CD4-positive, CD25-positive, alpha-beta regulatory T cell (primary cell): ENCODE data around the gene TCF4. TPM values are rescaled to one million over a fixed set of nuclear protein-coding genes. Genes with fewer than 3 reads are reported as not detected.

Source experiments
- ATAC-seq, 2 donors: fragments of 150-1000 bp; cut with Tn5 transposase; one replicate each; pipeline ENCODE4 v1.10.0; 2021; ENCODE audit warnings: low read depth in 2 of 2, moderate number of reproducible peaks in 2 of 2, moderate library complexity in 1 of 2
- DNase-seq, 3 donors: peaks; one replicate each; pipeline versions ENCODE4 v3.0.0 to v3.0.0-alpha.2; 2012 to 2022; ENCODE audit warnings: mixed read lengths in 1 of 3
- H3K27ac ChIP-seq: one replicate; pipeline ENCODE4 v1.7.0; 2013; ENCODE audit warnings: mild to moderate bottlenecking, low read length; ENCODE audit not compliant: insufficient read depth, poor library complexity, severe bottlenecking
- H3K27me3 ChIP-seq: one replicate; pipeline ENCODE4 v1.7.0; 2013; ENCODE audit warnings: low read length; ENCODE audit not compliant: control insufficient read depth, insufficient read depth
- H3K36me3 ChIP-seq: one replicate; pipeline ENCODE4 v1.7.0; 2013; ENCODE audit warnings: mild to moderate bottlenecking, low read length, moderate library complexity; ENCODE audit not compliant: control insufficient read depth, insufficient read depth
- H3K4me1 ChIP-seq: 2 replicates; pipeline ENCODE4 v1.7.0; 2013; ENCODE audit warnings: mild to moderate bottlenecking, low read length; ENCODE audit not compliant: insufficient read depth, control insufficient read depth, poor library complexity, severe bottlenecking
- H3K4me3 ChIP-seq: one replicate; pipeline ENCODE4 v1.7.0; 2013; ENCODE audit warnings: low read depth, mild to moderate bottlenecking, low read length, moderate library complexity
- H3K9me3 ChIP-seq, 2 experiments: 1 replicate in 1 of 2; 2 replicates in 1 of 2; pipeline ENCODE4 v1.7.0; 2013; ENCODE audit warnings: low read length in 2 of 2, mild to moderate bottlenecking in 1 of 2, moderate library complexity in 1 of 2; ENCODE audit not compliant: control insufficient read depth in 2 of 2
- H3K27ac Mint-ChIP-seq, 3 donors: one replicate each; pipeline ENCODE4 v1.8.0; 2020 to 2022; ENCODE audit warnings: mild to moderate bottlenecking in 3 of 3, mixed read lengths in 3 of 3, moderate library complexity in 2 of 3
- H3K27me3 Mint-ChIP-seq: one replicate; pipeline ENCODE4 v1.8.0; 2022; ENCODE audit warnings: mild to moderate bottlenecking, mixed read lengths
- H3K36me3 Mint-ChIP-seq: one replicate; pipeline ENCODE4 v1.8.0; 2020; ENCODE audit warnings: mixed read lengths
- H3K4me1 Mint-ChIP-seq, 4 donors: one replicate each; pipeline ENCODE4 v1.8.0; 2020 to 2022; ENCODE audit warnings: mixed read lengths in 4 of 4, mild to moderate bottlenecking in 1 of 4
- H3K4me3 Mint-ChIP-seq, 4 donors: one replicate each; pipeline ENCODE4 v1.8.0; 2020 to 2022; ENCODE audit warnings: mild to moderate bottlenecking in 4 of 4, mixed read lengths in 4 of 4, moderate library complexity in 3 of 4
- H3K9me3 Mint-ChIP-seq, 7 donors: one replicate each; pipeline ENCODE4 v1.8.0; 2020 to 2022; ENCODE audit warnings: mixed read lengths in 7 of 7, mild to moderate bottlenecking in 3 of 7, moderate library complexity in 2 of 7
- polyA plus RNA-seq, 4 donors: library from polyadenylated mRNA; unstranded; fragments of 300-500 nt; fragmentation: Illumina TruSeq; gene quantifications; one replicate each; pipeline ENCODE4 v1.2.3, GENCODE V29; 2021
- total RNA-seq: library from RNA; stranded (reverse); gene quantifications from one replicate; pipeline ENCODE4 v1.2.3, GENCODE V29; 2022

TCF4 gene
- total and polyA plus RNA-seq, 5 donors from 2014 or later: 0.06 to 2.4 (median 0.92) TPM

DNA sequence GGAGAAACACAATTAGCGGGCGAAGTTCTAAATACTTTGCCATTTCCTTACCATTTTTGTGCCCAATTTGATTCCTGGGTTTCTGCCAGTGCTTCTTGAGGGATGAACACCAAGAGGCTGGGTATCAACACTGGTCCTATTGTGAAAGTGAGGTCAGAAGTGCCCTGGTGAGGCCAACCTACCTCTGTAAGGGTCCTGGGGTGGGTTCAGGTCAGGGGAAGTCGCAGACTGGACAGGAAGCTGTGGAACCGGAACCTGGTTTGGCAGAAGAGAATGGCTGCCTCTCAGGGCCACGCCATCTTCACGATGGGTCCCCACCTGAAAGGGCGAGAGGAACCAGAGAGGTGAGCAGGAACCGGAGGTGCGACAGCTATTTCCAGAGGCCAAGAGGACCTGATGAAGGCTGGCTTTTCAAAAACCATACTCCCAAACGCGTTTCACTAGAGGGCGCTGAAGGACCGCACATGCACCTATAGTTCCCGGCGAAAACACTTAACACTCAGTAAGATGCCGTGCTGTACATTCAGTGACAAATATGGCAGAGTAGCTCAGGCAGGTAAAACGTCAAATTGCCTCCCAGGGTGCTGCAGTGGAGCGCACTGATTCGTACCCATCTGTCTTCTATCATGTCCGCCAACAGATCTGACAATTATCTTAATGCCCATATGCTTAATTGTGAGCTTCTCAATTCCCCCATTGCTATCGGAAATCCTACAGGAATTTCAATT is 353.5 kb downstream of the TCF4 start:
- Histone ChIP-seq H3K9me3 (no peaks in the 10 kb centered on the region), H3K27ac (no peak overlapping the region), H3K36me3 (no peaks in the 10 kb centered on the region), H3K4me1 (no peaks in the 10 kb centered on the region), H3K27me3 (no peaks in the 10 kb centered on the region), H3K4me3 (no peak overlapping the region)
- Mint-ChIP-seq H3K36me3 (no peaks in the 10 kb centered on the region), H3K4me3 (no peak overlapping the region), H3K4me1 (peaks cover 0 to 2% (median 0%) of the 10 kb centered on the region in 4 donors), H3K27me3 (no peaks in the 10 kb centered on the region), H3K27ac (no peak overlapping the region), H3K9me3 (no peaks in the 10 kb centered on the region)
- ATAC-seq: no peak
- DNase-seq: peak in 1 of 3 donors; percentile 64

DNA sequence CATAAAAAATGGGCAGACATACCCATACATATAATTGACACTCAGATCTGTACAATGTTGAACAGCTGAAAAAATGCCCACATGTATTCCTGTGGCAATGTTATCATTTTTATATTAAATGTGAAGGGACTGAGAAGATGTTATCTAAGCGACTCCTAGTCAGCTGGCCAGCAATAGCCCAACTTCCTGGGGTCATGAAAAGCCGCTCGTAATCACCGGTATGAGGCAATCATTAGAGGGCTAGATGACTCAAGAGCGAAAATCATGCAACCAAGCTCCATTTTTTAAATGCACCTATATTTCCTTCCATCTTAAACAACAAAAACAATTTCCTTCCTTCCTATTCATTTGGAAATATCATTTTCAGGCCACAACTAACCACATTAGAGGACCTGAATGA is 354.1 kb downstream of the TCF4 start:
- DNase-seq: no peak
- Histone ChIP-seq H3K27ac (no peak overlapping the region), H3K9me3 (no peaks in the 10 kb centered on the region), H3K4me3 (no peak overlapping the region), H3K4me1 (no peaks in the 10 kb centered on the region), H3K27me3 (no peaks in the 10 kb centered on the region), H3K36me3 (no peaks in the 10 kb centered on the region)
- no peaks in the 10 kb centered on the region for H3K27me3 Mint-ChIP-seq
- no peak for ATAC-seq
- no peak overlapping the region for H3K4me3 Mint-ChIP-seq
- H3K27ac Mint-ChIP-seq: no peak overlapping the region
- no peaks in the 10 kb centered on the region for H3K9me3 Mint-ChIP-seq
- no peaks in the 10 kb centered on the region for H3K36me3 Mint-ChIP-seq
- peaks cover 0 to 2% (median 0%) of the 10 kb centered on the region in 4 donors for H3K4me1 Mint-ChIP-seq

- no peaks in the 10 kb centered on the region for H3K27me3 ChIP-seq
- Mint-ChIP-seq H3K4me3 (no peak overlapping the region), H3K27ac (no peak overlapping the region), H3K9me3 (no peaks in the 10 kb centered on the region), H3K36me3 (no peaks in the 10 kb centered on the region), H3K4me1 (peaks cover 0 to 2% (median 0%) of the 10 kb centered on the region in 4 donors), H3K27me3 (no peaks in the 10 kb centered on the region)
- H3K27ac ChIP-seq: no peak overlapping the region
- DNase-seq: no peak
- no peaks in the 10 kb centered on the region for H3K36me3 ChIP-seq
- no peaks in the 10 kb centered on the region for H3K4me1 ChIP-seq
- no peak for ATAC-seq
- no peaks in the 10 kb centered on the region for H3K9me3 ChIP-seq
- H3K4me3 ChIP-seq: no peak overlapping the region
Measured at GRCh38 chr18:55232506-55232905, 355.5 kb downstream of the TCF4 start.

DNA sequence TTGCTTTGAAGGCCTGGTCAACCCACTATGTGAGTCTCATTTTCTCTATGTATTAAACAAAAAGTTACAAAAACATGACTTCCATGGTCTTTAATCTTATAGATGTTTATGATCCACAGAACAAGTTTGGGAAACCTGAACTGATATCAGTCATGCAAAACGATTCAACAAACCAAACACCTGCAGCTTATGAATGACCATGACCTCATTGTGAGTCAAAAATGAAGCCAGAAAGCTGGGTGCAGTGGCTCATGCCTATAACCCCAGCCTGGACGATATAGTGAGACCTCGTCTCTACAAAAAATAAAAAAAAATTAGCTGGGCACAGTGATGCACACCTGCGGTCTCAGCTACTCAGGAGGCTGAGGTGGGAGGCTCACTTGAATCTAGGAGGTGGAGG is 358.3 kb downstream of the TCF4 start:
- Histone ChIP-seq H3K27ac (no peak overlapping the region), H3K36me3 (no peaks in the 10 kb centered on the region), H3K9me3 (no peaks in the 10 kb centered on the region), H3K27me3 (no peaks in the 10 kb centered on the region), H3K4me1 (no peaks in the 10 kb centered on the region), H3K4me3 (no peak overlapping the region)
- peaks cover 0 to under 1% (median 0%) of the 10 kb centered on the region in 4 donors for H3K4me1 Mint-ChIP-seq
- DNase-seq (no peak), ATAC-seq (no peak)
- H3K9me3 Mint-ChIP-seq: no peaks in the 10 kb centered on the region
- peak overlapping the region in 1 of 4 donors; percentile 21 for H3K4me3 Mint-ChIP-seq
- no peaks in the 10 kb centered on the region for H3K36me3 Mint-ChIP-seq
- H3K27me3 Mint-ChIP-seq: no peaks in the 10 kb centered on the region
- H3K27ac Mint-ChIP-seq: no peak overlapping the region

DNA sequence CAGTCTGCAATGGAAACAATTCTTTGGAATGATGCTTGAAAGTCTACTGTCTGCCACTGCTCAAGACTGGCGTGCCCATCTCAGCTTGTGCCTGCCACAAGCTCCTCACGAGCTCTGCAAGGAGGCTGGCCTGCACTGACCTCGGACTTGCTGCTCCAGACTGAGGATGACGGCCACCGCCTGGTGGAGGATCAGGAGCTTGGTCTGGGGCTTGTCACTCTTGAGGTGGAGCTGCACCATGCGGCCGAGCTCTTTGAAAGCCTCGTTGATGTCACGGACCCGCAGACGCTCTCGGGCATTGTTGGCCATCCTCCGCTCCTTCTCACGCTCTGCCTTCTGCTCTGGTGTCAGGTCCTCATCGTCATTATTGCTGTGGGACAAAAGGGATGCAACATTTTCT is 359.3 kb downstream of the TCF4 start:
- peaks cover 0 to 3% (median 0%) of the 10 kb centered on the region in 7 donors for H3K9me3 Mint-ChIP-seq
- Histone ChIP-seq H3K27me3 (no peaks in the 10 kb centered on the region), H3K9me3 (no peaks in the 10 kb centered on the region), H3K36me3 (no peaks in the 10 kb centered on the region), H3K27ac (no peak overlapping the region), H3K4me3 (no peak overlapping the region), H3K4me1 (no peaks in the 10 kb centered on the region)
- ATAC-seq (no peak), DNase-seq (no peak)
- H3K36me3 Mint-ChIP-seq: no peaks in the 10 kb centered on the region
- H3K27ac Mint-ChIP-seq: no peak overlapping the region
- no peaks in the 10 kb centered on the region for H3K4me1 Mint-ChIP-seq
- no peaks in the 10 kb centered on the region for H3K27me3 Mint-ChIP-seq
- H3K4me3 Mint-ChIP-seq: no peak overlapping the region

DNA sequence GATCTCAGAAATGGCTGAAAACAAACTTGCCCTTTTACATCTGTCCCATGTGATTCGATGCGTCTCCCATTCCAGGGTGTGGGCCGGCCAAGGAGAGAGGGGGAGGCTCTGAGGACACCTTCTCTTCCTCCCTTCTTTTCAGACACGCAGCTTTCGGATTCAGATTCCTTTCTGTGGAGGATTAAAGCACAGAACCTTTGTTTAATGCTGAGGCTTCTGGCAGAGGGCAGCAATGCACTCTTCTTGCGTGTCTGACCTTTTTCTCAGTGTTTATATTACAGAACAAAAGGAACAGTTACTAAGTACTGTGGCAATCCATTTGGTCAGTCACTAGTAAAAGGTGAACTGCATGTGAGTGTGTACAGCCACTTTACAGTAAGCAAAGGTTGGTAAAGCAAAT is 359.8 kb downstream of the TCF4 start:
- no peaks in the 10 kb centered on the region for H3K4me1 ChIP-seq
- Mint-ChIP-seq H3K9me3 (peaks cover 0 to 3% (median 0%) of the 10 kb centered on the region in 7 donors), H3K27me3 (no peaks in the 10 kb centered on the region), H3K36me3 (no peaks in the 10 kb centered on the region), H3K27ac (no peak overlapping the region), H3K4me3 (no peak overlapping the region), H3K4me1 (no peaks in the 10 kb centered on the region)
- H3K27ac ChIP-seq: no peak overlapping the region
- H3K9me3 ChIP-seq: no peaks in the 10 kb centered on the region
- ATAC-seq (no peak), DNase-seq (no peak)
- no peaks in the 10 kb centered on the region for H3K27me3 ChIP-seq
- no peaks in the 10 kb centered on the region for H3K36me3 ChIP-seq
- H3K4me3 ChIP-seq: no peak overlapping the region

DNA sequence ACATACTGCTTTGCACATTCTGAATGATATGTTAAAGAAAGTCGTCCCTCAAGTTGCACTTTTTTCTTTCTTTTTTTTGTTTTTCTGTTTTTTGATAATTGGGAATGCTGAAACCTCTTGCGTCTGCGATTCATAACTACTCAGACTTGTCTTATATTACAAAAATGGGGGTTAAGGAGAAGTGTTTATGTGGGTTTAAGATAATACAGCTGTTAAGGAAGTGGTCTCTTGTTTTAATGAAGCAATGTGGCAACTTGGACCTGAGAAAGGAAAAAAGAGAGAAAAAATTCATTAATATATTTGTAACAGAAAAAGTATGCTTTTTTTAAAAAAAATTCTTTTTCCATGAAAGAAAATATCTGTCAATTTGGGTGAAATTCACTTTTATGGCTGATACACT is 360.2 kb downstream of the TCF4 start:
- H3K27ac Mint-ChIP-seq: no peak overlapping the region
- H3K27me3 Mint-ChIP-seq: no peaks in the 10 kb centered on the region
- Histone ChIP-seq H3K4me3 (no peak overlapping the region), H3K27me3 (no peaks in the 10 kb centered on the region), H3K36me3 (no peaks in the 10 kb centered on the region), H3K27ac (no peak overlapping the region), H3K9me3 (no peaks in the 10 kb centered on the region), H3K4me1 (no peaks in the 10 kb centered on the region)
- H3K4me3 Mint-ChIP-seq: no peak overlapping the region
- DNase-seq (no peak), ATAC-seq (no peak)
- no peaks in the 10 kb centered on the region for H3K36me3 Mint-ChIP-seq
- peaks cover 0 to 3% (median 0%) of the 10 kb centered on the region in 7 donors for H3K9me3 Mint-ChIP-seq
- H3K4me1 Mint-ChIP-seq: no peaks in the 10 kb centered on the region

- Mint-ChIP-seq H3K27me3 (no peaks in the 10 kb centered on the region), H3K9me3 (peaks cover 0 to 3% (median 0%) of the 10 kb centered on the region in 7 donors), H3K4me1 (no peaks in the 10 kb centered on the region), H3K4me3 (no peak overlapping the region), H3K27ac (peak overlapping the region in 1 of 3 donors; percentile 40), H3K36me3 (no peaks in the 10 kb centered on the region)
- Histone ChIP-seq H3K27me3 (no peaks in the 10 kb centered on the region), H3K4me1 (no peaks in the 10 kb centered on the region), H3K9me3 (no peaks in the 10 kb centered on the region), H3K36me3 (no peaks in the 10 kb centered on the region), H3K27ac (no peak overlapping the region), H3K4me3 (no peak overlapping the region)
- DNase-seq (no peak), ATAC-seq (no peak)
Measured at GRCh38 chr18:55226044-55226443, 361.9 kb downstream of the TCF4 start.
